Keratinocyte (primary cell): ENCODE results near the gene C11orf42. TPM values are rescaled to one million over a fixed set of nuclear protein-coding genes. Genes with fewer than 3 reads are reported as not detected.

Experiments used
- DNase-seq: peaks from one replicate; pipeline ENCODE4 v3.0.0-alpha.2; 2011; ENCODE audit warnings: low read depth, missing footprints, low spot score
- FAIRE-seq: peaks from 2 replicates; lab custom pipeline; 2011; peaks lifted over from hg19 to GRCh38; lab: Jason Lieb, UNC
- H2AFZ ChIP-seq: 2 replicates; pipeline ENCODE4 v1.6.0; 2012; ENCODE audit warnings: low read length, control low read depth, inconsistent platforms; ENCODE audit not compliant: control insufficient read depth
- H3K27ac ChIP-seq: 2 replicates; pipeline ENCODE4 v1.5.1; 2011; ENCODE audit warnings: low read length; ENCODE audit not compliant: control insufficient read depth, insufficient read depth
- H3K27me3 ChIP-seq: 3 replicates; pipeline ENCODE4 v1.6.0; 2011; ENCODE audit warnings: low read length; ENCODE audit not compliant: control insufficient read depth, insufficient read depth; ENCODE audit errors: extremely low read depth
- H3K36me3 ChIP-seq, 2 experiments: 2 replicates in 1 of 2; 3 replicates in 1 of 2; pipeline ENCODE4 v1.5.1; 2011; ENCODE audit warnings: low read length in 2 of 2, mild to moderate bottlenecking in 1 of 2; ENCODE audit not compliant: control insufficient read depth in 2 of 2, insufficient read depth in 2 of 2; ENCODE audit errors: extremely low read depth in 1 of 2
- H3K4me1 ChIP-seq: 3 replicates; pipeline ENCODE4 v1.5.1; 2011; ENCODE audit warnings: low read length; ENCODE audit not compliant: control insufficient read depth, insufficient read depth; ENCODE audit errors: extremely low read depth
- H3K4me2 ChIP-seq: 3 replicates; pipeline ENCODE4 v1.6.0; 2011; ENCODE audit warnings: low read depth, low read length; ENCODE audit not compliant: control insufficient read depth, insufficient read depth; ENCODE audit errors: extremely low read depth
- H3K4me3 ChIP-seq, 3 experiments: fragments of 200-600 bp in 1 of 3; sonication (generic) in 1 of 3; 2 replicates in 2 of 3; 3 replicates in 1 of 3; pipeline ENCODE4 v1.5.1; 2011 to 2016; ENCODE audit warnings: low read length in 3 of 3, mild to moderate bottlenecking in 3 of 3, control low read depth in 2 of 3, inconsistent platforms in 1 of 3, low read depth in 1 of 3, mixed read lengths in 1 of 3, mixed run types in 1 of 3, moderate library complexity in 1 of 3; ENCODE audit not compliant: control insufficient read depth in 2 of 3, insufficient read depth in 2 of 3; ENCODE audit errors: extremely low read depth in 1 of 3
- H3K79me2 ChIP-seq: 2 replicates; pipeline ENCODE4 v1.6.0; 2012; ENCODE audit warnings: low read length; ENCODE audit not compliant: control insufficient read depth, insufficient read depth
- H3K9ac ChIP-seq: 3 replicates; pipeline ENCODE4 v1.6.0; 2011; ENCODE audit warnings: low read length; ENCODE audit not compliant: control insufficient read depth, insufficient read depth; ENCODE audit errors: extremely low read depth
- H3K9me1 ChIP-seq: 3 replicates; pipeline ENCODE4 v1.6.0; 2011; ENCODE audit warnings: low read length; ENCODE audit not compliant: control insufficient read depth, insufficient read depth; ENCODE audit errors: extremely low read depth
- H3K9me3 ChIP-seq: 2 replicates; pipeline ENCODE4 v1.5.1; 2012; ENCODE audit warnings: low read depth, low read length; ENCODE audit not compliant: control insufficient read depth
- H4K20me1 ChIP-seq: 3 replicates; pipeline ENCODE4 v1.6.0; 2011; ENCODE audit warnings: low read length; ENCODE audit not compliant: control insufficient read depth, insufficient read depth; ENCODE audit errors: extremely low read depth
- CTCF ChIP-seq, 3 experiments: IDR thresholded peaks in 1 of 3; conservative IDR thresholded peaks in 1 of 3; optimal IDR thresholded peaks in 1 of 3; 2 replicates in 2 of 3; 3 replicates in 1 of 3; pipeline versions ENCODE3 to v1.5.1; 2011; ENCODE audit warnings: low read length in 3 of 3, mild to moderate bottlenecking in 3 of 3, moderate library complexity in 2 of 3, control low read depth in 1 of 3, inconsistent platforms in 1 of 3; ENCODE audit not compliant: insufficient read depth in 2 of 3; ENCODE audit errors: extremely low read depth in 1 of 3
- EZH2 ChIP-seq: IDR thresholded peaks from one replicate; pipeline ENCODE4 v1.6.1; 2012; ENCODE audit warnings: inconsistent platforms, mild to moderate bottlenecking, low read length, moderate library complexity
- dilution Hi-C: fragments of 300-500 bp; cut with MboI; formaldehyde crosslinking; loops from one replicate; pipeline ENCODE4 v1.7.0; 2020; ENCODE audit warnings: low sequenced_read_pairs; ENCODE audit not compliant: extremely low pct_ligation_motif_present
- polyA plus RNA-seq, 5 experiments: library from polyadenylated mRNA; depleted of rRNA in 3 of 5; stranded (reverse) in 3 of 5; stranded (forward) in 1 of 5; unstranded in 1 of 5; fragments of >200 nt; gene quantifications; 1 replicate in 1 of 5; 2 replicates in 3 of 5; 3 replicates in 1 of 5; pipeline versions ENCODE4 v1.2.1 to v1.2.3, GENCODE V29; 2011 to 2012; ENCODE audit warnings: missing spikeins in 2 of 5, low read depth in 1 of 5, low replicate concordance in 1 of 5

The C11orf42 gene
- polyA plus RNA-seq, 1 donor (not counting 4 experiments of a cell fraction or from before 2014, with no cell fraction given) = not detected

- H2AFZ ChIP-seq = no peak overlapping the region
- H3K9ac ChIP-seq = no peak overlapping the region
- no peak overlapping the region for H3K27ac ChIP-seq
- FAIRE-seq (no peak), DNase-seq (no peak)
- dilution Hi-C loops = no loop called here
- H3K9me3 ChIP-seq = no peaks in the 10 kb centered on the region
- no peaks in the 10 kb centered on the region for H3K79me2 ChIP-seq
- H3K9me1 ChIP-seq = no peaks in the 10 kb centered on the region
- H3K4me1 ChIP-seq = no peaks in the 10 kb centered on the region
- no peaks in the 10 kb centered on the region for H3K36me3 ChIP-seq
- no peak overlapping the region for H3K4me3 ChIP-seq
- no peak overlapping the region for H3K4me2 ChIP-seq
- no peaks in the 10 kb centered on the region for H4K20me1 ChIP-seq
- TF ChIP-seq EZH2 = no peak
- no peak for TF ChIP-seq CTCF (optimal IDR thresholded peaks at IDR 0.05 in 1 of 3, IDR thresholded peaks at IDR 0.05 in 1 of 3, conservative IDR thresholded peaks at IDR 0.05 in 1 of 3; ENCODE audit: extremely low read depth in 1 of 3, insufficient read depth in 2 of 3, low read length in 3 of 3)
- H3K27me3 ChIP-seq = no peaks in the 10 kb centered on the region
These were observed 13.6 kb upstream of the C11orf42 start for GRCh38 chr11:6191742-6192141.

GRCh38 chr11:6194065-6194581 is 11.2 kb upstream of the C11orf42 start:
- H3K9me1 ChIP-seq = no peaks in the 10 kb centered on the region
- no peak overlapping the region for H3K27ac ChIP-seq
- no peaks in the 10 kb centered on the region for H3K79me2 ChIP-seq
- no peak overlapping the region for H2AFZ ChIP-seq
- no peaks in the 10 kb centered on the region for H3K36me3 ChIP-seq
- TF ChIP-seq CTCF (optimal IDR thresholded peaks at IDR 0.05 in 1 of 3, IDR thresholded peaks at IDR 0.05 in 1 of 3, conservative IDR thresholded peaks at IDR 0.05 in 1 of 3; ENCODE audit: extremely low read depth in 1 of 3, insufficient read depth in 2 of 3, low read length in 3 of 3) = no peak
- no peak for TF ChIP-seq EZH2
- DNase-seq (no peak), FAIRE-seq (no peak)
- H3K9ac ChIP-seq = no peak overlapping the region
- H3K4me2 ChIP-seq = no peak overlapping the region
- H3K4me1 ChIP-seq = no peaks in the 10 kb centered on the region
- no peak overlapping the region for H3K4me3 ChIP-seq
- H4K20me1 ChIP-seq = no peaks in the 10 kb centered on the region
- no peaks in the 10 kb centered on the region for H3K27me3 ChIP-seq
- dilution Hi-C loops = no loop called here
- no peaks in the 10 kb centered on the region for H3K9me3 ChIP-seq
